GM18502 (cell line): ENCODE data around the gene CABLES2.
"Not testable (repeated sequence)": the region's sequence is repeated elsewhere in the genome, so short reads cannot be mapped to it uniquely, and the experiment has no call there.

Experiments used
- ATAC-seq: cut with Tn5 transposase; IDR thresholded peaks from one replicate; pipeline ENCODE4 v1.9.1; 2021; ENCODE audit warnings: mild to moderate bottlenecking; ENCODE audit not compliant: unreplicated experiment, poor library complexity

Gene CABLES2

GRCh38 chr20:62373631-62374179, 33.4 kb downstream of the CABLES2 start:
- not testable (repeated sequence) for ATAC-seq

GRCh38 chr20:62372042-62372993, 34.8 kb downstream of the CABLES2 start:
- ATAC-seq, result no peak

- no peak for ATAC-seq
These were observed 35.5 kb downstream of the CABLES2 start for GRCh38 chr20:62371588-62372041.

- ATAC-seq, result no peak
These were observed 36.1 kb downstream of the CABLES2 start for GRCh38 chr20:62370807-62371587.

- no peak for ATAC-seq
These were observed 36.8 kb downstream of the CABLES2 start for GRCh38 chr20:62370115-62370806.

- ATAC-seq, result no peak
These were observed 37.3 kb downstream of the CABLES2 start for GRCh38 chr20:62369815-62370114.

- ATAC-seq, result no peak
These were observed 37.9 kb downstream of the CABLES2 start for GRCh38 chr20:62368976-62369814.

- ATAC-seq, result no peak
These were observed 38.6 kb downstream of the CABLES2 start for GRCh38 chr20:62368392-62368975.

GRCh38 chr20:62367633-62368391, 39.3 kb downstream of the CABLES2 start:
- ATAC-seq, result no peak

- peak; percentile 37 for ATAC-seq
These were observed 39.9 kb downstream of the CABLES2 start, which contains the start of gene LAMA5 for GRCh38 chr20:62367136-62367632. LAMA5 (minus strand) TSS chr20:62367312; CDS start chr20:62367245, 67 bp downstream.

GRCh38 chr20:62366370-62367135, 40.5 kb downstream of the CABLES2 start:
- peak; percentile 24 for ATAC-seq

- ATAC-seq, result no peak
These were observed 41.2 kb downstream of the CABLES2 start for GRCh38 chr20:62365814-62366369.

GRCh38 chr20:62364911-62365736, 42.0 kb downstream of the CABLES2 start:
- ATAC-seq, result no peak

GRCh38 chr20:62363920-62364851, 42.9 kb downstream of the CABLES2 start:
- ATAC-seq, result no peak
